ENCODE results near the gene PRKCH. TPM values are rescaled to one million over a fixed set of nuclear protein-coding genes. Genes with fewer than 3 reads are reported as not detected.

Gene PRKCH
- total RNA-seq, 1 donor from 2014 or later = 20.2 TPM

- intact Hi-C loops (cut with DNase I) = no loop called here
- Histone ChIP-seq H3K27ac (no peak overlapping the region), H3K9me3 (no peaks in the 10 kb centered on the region), H3K4me1 (no peaks in the 10 kb centered on the region), H3K4me3 (no peak overlapping the region), H3K36me3 (no peaks in the 10 kb centered on the region), H3K27me3 (no peaks in the 10 kb centered on the region)
- no peak for TF ChIP-seq CTCF (IDR thresholded peaks at IDR 0.05)
- no peak for DNase-seq (ENCODE audit: low spot score in 2 of 2)
Measured at GRCh38 chr14:61396279-61396678, 74.9 kb downstream of the PRKCH start.

- H3K9me3 ChIP-seq = no peaks in the 10 kb centered on the region
- no peak for DNase-seq (ENCODE audit: low spot score in 2 of 2)
- intact Hi-C loops (cut with DNase I) = no loop called here
- no peaks in the 10 kb centered on the region for H3K36me3 ChIP-seq
- no peak for TF ChIP-seq CTCF (IDR thresholded peaks at IDR 0.05)
- H3K27me3 ChIP-seq = no peaks in the 10 kb centered on the region
- no peak overlapping the region for H3K4me3 ChIP-seq
- H3K4me1 ChIP-seq = no peaks in the 10 kb centered on the region
- H3K27ac ChIP-seq = no peak overlapping the region
Measured at GRCh38 chr14:61396694-61397093, 75.3 kb downstream of the PRKCH start.

GRCh38 chr14:61397615-61398014 lies 76.2 kb downstream of the PRKCH start:
- Histone ChIP-seq H3K4me3 (no peak overlapping the region), H3K9me3 (no peaks in the 10 kb centered on the region), H3K27me3 (no peaks in the 10 kb centered on the region), H3K36me3 (no peaks in the 10 kb centered on the region), H3K4me1 (no peaks in the 10 kb centered on the region), H3K27ac (no peak overlapping the region)
- intact Hi-C loops (cut with DNase I) = no loop called here
- DNase-seq (ENCODE audit: low spot score in 2 of 2) = no peak
- TF ChIP-seq CTCF (IDR thresholded peaks at IDR 0.05) = no peak

- no peak overlapping the region for H3K27ac ChIP-seq
- no peaks in the 10 kb centered on the region for H3K4me1 ChIP-seq
- no peak overlapping the region for H3K4me3 ChIP-seq
- DNase-seq (ENCODE audit: low spot score in 2 of 2) = no peak
- H3K9me3 ChIP-seq = no peaks in the 10 kb centered on the region
- no peak for TF ChIP-seq CTCF (IDR thresholded peaks at IDR 0.05)
- no peaks in the 10 kb centered on the region for H3K36me3 ChIP-seq
- intact Hi-C loops (cut with DNase I) = no loop called here
- H3K27me3 ChIP-seq = no peaks in the 10 kb centered on the region
Measured at GRCh38 chr14:61398221-61398620, 76.8 kb downstream of the PRKCH start.

GRCh38 chr14:61399365-61399764 lies 78.0 kb downstream of the PRKCH start:
- no peak for TF ChIP-seq CTCF (IDR thresholded peaks at IDR 0.05)
- intact Hi-C loops (cut with DNase I) = no loop called here
- no peaks in the 10 kb centered on the region for H3K9me3 ChIP-seq
- H3K4me3 ChIP-seq = no peak overlapping the region
- H3K36me3 ChIP-seq = no peaks in the 10 kb centered on the region
- H3K27ac ChIP-seq = no peak overlapping the region
- no peak for DNase-seq (ENCODE audit: low spot score in 2 of 2)
- no peaks in the 10 kb centered on the region for H3K27me3 ChIP-seq
- no peaks in the 10 kb centered on the region for H3K4me1 ChIP-seq

GRCh38 chr14:61401461-61401860 lies 80.1 kb downstream of the PRKCH start:
- no peak for DNase-seq (ENCODE audit: low spot score in 2 of 2)
- intact Hi-C loops (cut with DNase I) = no loop called here
- H3K9me3 ChIP-seq = no peaks in the 10 kb centered on the region
- TF ChIP-seq CTCF (IDR thresholded peaks at IDR 0.05) = no peak
- no peak overlapping the region for H3K27ac ChIP-seq
- no peaks in the 10 kb centered on the region for H3K27me3 ChIP-seq
- no peaks in the 10 kb centered on the region for H3K36me3 ChIP-seq
- H3K4me1 ChIP-seq = no peaks in the 10 kb centered on the region
- H3K4me3 ChIP-seq = no peak overlapping the region

Measured in ascending aorta (tissue), 2 donors.